Osteoblast (primary cell): ENCODE data around the gene HDAC5. TPM values are rescaled to one million over a fixed set of nuclear protein-coding genes. Genes with fewer than 3 reads are reported as not detected.

Experiments
- DNase-seq: peaks from one replicate; pipeline ENCODE4 v3.0.0; 2011; ENCODE audit warnings: low spot score, mixed read lengths; ENCODE audit not compliant: insufficient read length; ENCODE audit errors: missing footprints
- H2AFZ ChIP-seq: 2 replicates; pipeline ENCODE4 v1.6.0; 2011; ENCODE audit warnings: mild to moderate bottlenecking, low read length
- H3K27ac ChIP-seq: 2 replicates; pipeline ENCODE4 v1.5.1; 2011; ENCODE audit warnings: mild to moderate bottlenecking, low read depth, low read length, moderate library complexity
- H3K27me3 ChIP-seq: 2 replicates; pipeline ENCODE4 v1.6.0; 2012; ENCODE audit warnings: mild to moderate bottlenecking, control low read depth, inconsistent platforms, low read length, moderate library complexity; ENCODE audit not compliant: insufficient read depth
- H3K36me3 ChIP-seq: 2 replicates; pipeline ENCODE4 v1.5.1; 2011; ENCODE audit warnings: mild to moderate bottlenecking, low read length, control low read depth, moderate library complexity; ENCODE audit not compliant: insufficient read depth
- H3K4me1 ChIP-seq: 2 replicates; pipeline ENCODE4 v1.5.1; 2011; ENCODE audit warnings: mild to moderate bottlenecking, low read length, control low read depth, moderate library complexity; ENCODE audit not compliant: insufficient read depth
- H3K4me2 ChIP-seq: 2 replicates; pipeline ENCODE4 v1.6.0; 2011; ENCODE audit warnings: mild to moderate bottlenecking, low read length; ENCODE audit not compliant: insufficient read depth
- H3K4me3 ChIP-seq: fragments of 200-600 bp; sonication (generic); 3 replicates; pipeline ENCODE4 v1.5.1; 2012; ENCODE audit warnings: mild to moderate bottlenecking, low read length, inconsistent platforms; ENCODE audit not compliant: insufficient read depth
- H3K79me2 ChIP-seq: 2 replicates; pipeline ENCODE4 v1.6.0; 2012; ENCODE audit warnings: mild to moderate bottlenecking, low read length, control low read depth, inconsistent platforms; ENCODE audit not compliant: insufficient read depth
- H3K9me3 ChIP-seq: 2 replicates; pipeline ENCODE4 v1.5.1; 2011; ENCODE audit warnings: low read depth, low read length, control low read depth
- H4K20me1 ChIP-seq: 2 replicates; pipeline ENCODE4 v1.6.0; 2012; ENCODE audit warnings: mild to moderate bottlenecking, low read length, control low read depth; ENCODE audit not compliant: insufficient read depth
- CTCF ChIP-seq: IDR thresholded peaks from 2 replicates; pipeline ENCODE4 v1.5.1; 2011; ENCODE audit warnings: mild to moderate bottlenecking, low read depth, low read length, moderate library complexity; ENCODE audit errors: extremely low read depth
- total RNA-seq: library from RNA; depleted of rRNA; stranded (reverse); fragments of >200 nt; gene quantifications from 2 replicates; pipeline ENCODE4 v1.2.3, GENCODE V29; 2012

HDAC5 gene
- total RNA-seq, 1 donor, result 85.4 TPM

- no peaks in the 10 kb centered on the region for H3K27me3 ChIP-seq
- H2AFZ ChIP-seq, result no peak overlapping the region
- H3K9me3 ChIP-seq, result no peaks in the 10 kb centered on the region
- H3K4me3 ChIP-seq, result no peak overlapping the region
- peaks cover 61% of the 10 kb centered on the region for H3K79me2 ChIP-seq
- peaks cover 28% of the 10 kb centered on the region for H3K4me1 ChIP-seq
- no peak for DNase-seq
- H4K20me1 ChIP-seq, result peaks cover 42% of the 10 kb centered on the region
- peaks cover 25% of the 10 kb centered on the region for H3K36me3 ChIP-seq
- H3K4me2 ChIP-seq, result no peak overlapping the region
- TF ChIP-seq CTCF, result no peak
- H3K27ac ChIP-seq, result peak overlapping the region; percentile 24
These were observed 78.0 kb downstream of the HDAC5 start for GRCh38 chr17:44045486-44045885.

- Histone ChIP-seq H3K27ac (peak overlapping the region; percentile 61), H3K79me2 (peaks cover 59% of the 10 kb centered on the region), H3K27me3 (no peaks in the 10 kb centered on the region), H3K4me2 (peak overlapping the region; percentile 55), H3K36me3 (peaks cover 20% of the 10 kb centered on the region), H2AFZ (no peak overlapping the region), H4K20me1 (peaks cover 42% of the 10 kb centered on the region), H3K4me3 (no peak overlapping the region), H3K9me3 (no peaks in the 10 kb centered on the region), H3K4me1 (peaks cover 30% of the 10 kb centered on the region)
- no peak for TF ChIP-seq CTCF
- DNase-seq, result peak; percentile 72
These were observed 79.4 kb downstream of the HDAC5 start for GRCh38 chr17:44044071-44044470.

- no peak for TF ChIP-seq CTCF
- peaks cover 30% of the 10 kb centered on the region for H3K4me1 ChIP-seq
- peak overlapping the region; percentile 33 for H3K4me2 ChIP-seq
- peaks cover 40% of the 10 kb centered on the region for H4K20me1 ChIP-seq
- no peak overlapping the region for H3K4me3 ChIP-seq
- peak; percentile 93 for DNase-seq
- H3K27me3 ChIP-seq, result no peaks in the 10 kb centered on the region
- peak overlapping the region; percentile 54 for H3K27ac ChIP-seq
- H3K79me2 ChIP-seq, result peaks cover 56% of the 10 kb centered on the region
- H2AFZ ChIP-seq, result no peak overlapping the region
- peaks cover 13% of the 10 kb centered on the region for H3K36me3 ChIP-seq
- H3K9me3 ChIP-seq, result no peaks in the 10 kb centered on the region
These were observed 80.2 kb downstream of the HDAC5 start for GRCh38 chr17:44043272-44043696.

- H3K36me3 ChIP-seq, result peaks cover 24% of the 10 kb centered on the region
- peaks cover 24% of the 10 kb centered on the region for H3K4me1 ChIP-seq
- no peak overlapping the region for H3K4me2 ChIP-seq
- peaks cover 42% of the 10 kb centered on the region for H4K20me1 ChIP-seq
- no peaks in the 10 kb centered on the region for H3K9me3 ChIP-seq
- no peaks in the 10 kb centered on the region for H3K27me3 ChIP-seq
- H3K79me2 ChIP-seq, result peaks cover 49% of the 10 kb centered on the region
- peak; percentile 72 for DNase-seq
- H2AFZ ChIP-seq, result no peak overlapping the region
- peak overlapping the region; percentile 13 for H3K27ac ChIP-seq
- no peak for TF ChIP-seq CTCF
- no peak overlapping the region for H3K4me3 ChIP-seq
These were observed 83.4 kb downstream of the HDAC5 start for GRCh38 chr17:44039829-44040635.
